Testis (tissue), 3 donors: ENCODE measurements around the gene POC5. TPM values are rescaled to one million over a fixed set of nuclear protein-coding genes. Genes with fewer than 3 reads are reported as not detected.

ENCODE experiments used
- DNase-seq: peaks from one replicate; pipeline ENCODE4 v3.0.0-alpha.2; 2019
- H3K27ac ChIP-seq, 2 donors: fragments of 200-600 bp; sonication (generic); one replicate each; pipeline ENCODE4 v1.5.1; 2019
- H3K27me3 ChIP-seq: fragments of 200-600 bp; sonication (generic); one replicate; pipeline ENCODE4 v1.5.1; 2019
- H3K36me3 ChIP-seq: fragments of 200-600 bp; sonication (generic); one replicate; pipeline ENCODE4 v1.5.1; 2017; ENCODE audit warnings: low read depth; ENCODE audit errors: missing control alignments
- H3K4me1 ChIP-seq: fragments of 200-600 bp; sonication (generic); one replicate; pipeline ENCODE4 v1.5.1; 2019
- H3K4me3 ChIP-seq, 2 donors: fragments of 200-600 bp; sonication (generic); one replicate each; pipeline ENCODE4 v1.5.1; 2017 to 2019
- H3K9me3 ChIP-seq: fragments of 200-600 bp; sonication (generic); one replicate; pipeline ENCODE4 v1.5.1; 2017
- POLR2A ChIP-seq: fragments of 450-650 bp; IDR thresholded peaks from one replicate; pipeline ENCODE4 v1.6.1; 2017; ENCODE audit warnings: antibody characterized with exemption, mild to moderate bottlenecking, moderate library complexity
- WGBS, 2 donors: methylation state at CpG; one replicate each; pipeline ENCODE4 v1.1.5; 2018; 5-methylcytosine and 5-hydroxymethylcytosine counted together
- intact Hi-C: fragments of 100-400 bp; cut with DNase I; formaldehyde crosslinking; loops from one replicate; pipeline ENCODE4 v1.15.1; 2023; ENCODE audit warnings: low total_unique reads
- polyA plus RNA-seq: library from polyadenylated mRNA; stranded (reverse); fragments of 350-450 nt; fragmentation: Illumina TruSeq; extraction: RNeasy Lipid Tissue Mini Kit (QIAGEN cat#74804); gene quantifications from one replicate; pipeline ENCODE4 v1.2.3, GENCODE V29; 2014; ENCODE audit warnings: low read depth, low replicate concordance; ENCODE audit not compliant: insufficient read depth
- total RNA-seq, 2 donors: library from RNA; depleted of rRNA; stranded (reverse); fragments of >200 nt; gene quantifications; one replicate each; pipeline ENCODE4 v1.2.3, GENCODE V29; 2016
- TF ChIP-seq, protein P1 (sequence below), 3 experiments: fragments of 450-650 bp in 2 of 3; fragments of 200-600 bp in 1 of 3; sonication (generic) in 1 of 3; IDR thresholded peaks; one replicate each; pipeline ENCODE4 v1.5.1; 2016 to 2019; ENCODE audit warnings: antibody characterized with exemption in 3 of 3, mild to moderate bottlenecking in 2 of 3, moderate library complexity in 1 of 3

POC5 gene
- total and polyA plus RNA-seq, 3 donors from 2014 or later = 30.2 to 34.9 (median 30.8) TPM

GRCh38 chr5:75694781-75695180 lies 22.5 kb downstream of the POC5 start:
- DNase-seq = no peak
- Histone ChIP-seq H3K27me3 (no peaks in the 10 kb centered on the region), H3K36me3 (no peaks in the 10 kb centered on the region), H3K4me1 (no peaks in the 10 kb centered on the region), H3K9me3 (no peaks in the 10 kb centered on the region), H3K4me3 (no peak overlapping the region), H3K27ac (no peak overlapping the region)
- intact Hi-C loops = no loop called here
- TF ChIP-seq, protein P1, sequence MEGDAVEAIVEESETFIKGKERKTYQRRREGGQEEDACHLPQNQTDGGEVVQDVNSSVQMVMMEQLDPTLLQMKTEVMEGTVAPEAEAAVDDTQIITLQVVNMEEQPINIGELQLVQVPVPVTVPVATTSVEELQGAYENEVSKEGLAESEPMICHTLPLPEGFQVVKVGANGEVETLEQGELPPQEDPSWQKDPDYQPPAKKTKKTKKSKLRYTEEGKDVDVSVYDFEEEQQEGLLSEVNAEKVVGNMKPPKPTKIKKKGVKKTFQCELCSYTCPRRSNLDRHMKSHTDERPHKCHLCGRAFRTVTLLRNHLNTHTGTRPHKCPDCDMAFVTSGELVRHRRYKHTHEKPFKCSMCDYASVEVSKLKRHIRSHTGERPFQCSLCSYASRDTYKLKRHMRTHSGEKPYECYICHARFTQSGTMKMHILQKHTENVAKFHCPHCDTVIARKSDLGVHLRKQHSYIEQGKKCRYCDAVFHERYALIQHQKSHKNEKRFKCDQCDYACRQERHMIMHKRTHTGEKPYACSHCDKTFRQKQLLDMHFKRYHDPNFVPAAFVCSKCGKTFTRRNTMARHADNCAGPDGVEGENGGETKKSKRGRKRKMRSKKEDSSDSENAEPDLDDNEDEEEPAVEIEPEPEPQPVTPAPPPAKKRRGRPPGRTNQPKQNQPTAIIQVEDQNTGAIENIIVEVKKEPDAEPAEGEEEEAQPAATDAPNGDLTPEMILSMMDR (IDR thresholded peaks at IDR 0.05) = no peak
- 94% methylated on average over 1 of the region's 1 CpG for WGBS, 2 donors

GRCh38 chr5:75690669-75691068 lies 26.6 kb downstream of the POC5 start:
- TF ChIP-seq, protein P1 (IDR thresholded peaks at IDR 0.05) = no peak
- TF ChIP-seq POLR2A = no peak
- WGBS, 2 donors = 97 to 98% methylated on average over 1 of the region's 1 CpG
- intact Hi-C loops = no loop called here
- no peak overlapping the region for H3K4me3 ChIP-seq
- H3K36me3 ChIP-seq = no peaks in the 10 kb centered on the region
- DNase-seq = no peak
- no peaks in the 10 kb centered on the region for H3K9me3 ChIP-seq
- no peaks in the 10 kb centered on the region for H3K27me3 ChIP-seq
- no peak overlapping the region for H3K27ac ChIP-seq
- H3K4me1 ChIP-seq = no peaks in the 10 kb centered on the region

GRCh38 chr5:75686480-75686879 lies 30.8 kb downstream of the POC5 start:
- no peaks in the 10 kb centered on the region for H3K4me1 ChIP-seq
- no peak for TF ChIP-seq POLR2A
- TF ChIP-seq, protein P1 (IDR thresholded peaks at IDR 0.05) = no peak
- no peaks in the 10 kb centered on the region for H3K9me3 ChIP-seq
- H3K36me3 ChIP-seq = no peaks in the 10 kb centered on the region
- H3K4me3 ChIP-seq = no peak overlapping the region
- no peak for DNase-seq
- intact Hi-C loops = no loop called here
- H3K27me3 ChIP-seq = no peaks in the 10 kb centered on the region
- no peak overlapping the region for H3K27ac ChIP-seq

DNA sequence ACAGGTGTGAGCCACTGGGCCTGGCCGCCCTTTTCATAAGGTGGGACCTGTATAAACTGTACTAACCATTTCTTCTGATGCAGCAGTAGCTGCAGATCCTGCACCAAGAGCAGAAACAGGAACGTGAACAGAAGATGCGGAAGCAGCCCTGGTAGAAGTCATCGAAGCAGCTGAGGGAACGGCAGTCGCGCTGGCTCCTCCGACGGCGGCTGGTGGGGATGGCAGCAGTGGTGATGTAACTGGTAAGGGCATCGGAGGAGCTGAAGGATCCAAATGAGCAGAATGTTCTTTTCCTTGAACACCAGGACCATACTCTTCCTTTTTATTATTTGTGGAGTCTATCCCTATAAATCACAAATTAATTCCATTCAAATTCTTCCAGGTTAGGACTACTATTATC lies 32.1 kb downstream of the POC5 start:
- intact Hi-C loops = no loop called here

More for the DNA sequence above, 32.1 kb downstream of the POC5 start:
- no peak overlapping the region for H3K27ac ChIP-seq
- TF ChIP-seq, protein P1 (IDR thresholded peaks at IDR 0.05) = no peak
- no peaks in the 10 kb centered on the region for H3K27me3 ChIP-seq
- 95 to 96% methylated on average over 11 of the region's 11 CpGs for WGBS, 2 donors
- no peak overlapping the region for H3K4me3 ChIP-seq
- no peaks in the 10 kb centered on the region for H3K9me3 ChIP-seq
- no peaks in the 10 kb centered on the region for H3K36me3 ChIP-seq
- DNase-seq = no peak
- no peaks in the 10 kb centered on the region for H3K4me1 ChIP-seq
